Lower leg skin (tissue), 4 donors: ENCODE measurements around the gene BBS9. TPM values are rescaled to one million over a fixed set of nuclear protein-coding genes. Genes with fewer than 3 reads are reported as not detected.
"Not testable (repeated sequence)": the region's sequence is repeated elsewhere in the genome, so short reads cannot be mapped to it uniquely, and the experiment has no call there.

Source experiments
- DNase-seq, 2 donors: peaks; one replicate each; pipeline ENCODE4 v3.0.0-alpha.2; 2019; ENCODE audit warnings: low spot score in 2 of 2
- H3K4me3 ChIP-seq: fragments of 200-600 bp; sonication (generic); 2 replicates; pipeline ENCODE4 v1.5.1; 2017; ENCODE audit warnings: mild to moderate bottlenecking, low read depth; ENCODE audit not compliant: poor library complexity, severe bottlenecking
- POLR2A ChIP-seq, 2 donors: fragments of 450-650 bp; IDR thresholded peaks; one replicate each; pipeline ENCODE4 v1.6.1; 2016 to 2017; ENCODE audit warnings: antibody characterized with exemption in 2 of 2, mild to moderate bottlenecking in 1 of 2, moderate library complexity in 1 of 2
- WGBS, 2 donors: methylation state at CpG; one replicate each; pipeline ENCODE4 v1.1.5; 2018; 5-methylcytosine and 5-hydroxymethylcytosine counted together
- intact Hi-C: fragments of 100-400 bp; cut with DNase I; formaldehyde crosslinking; loops from one replicate; pipeline ENCODE4 v1.15.0; 2023; ENCODE audit warnings: low total_unique reads
- total RNA-seq, 4 donors: library from RNA; depleted of rRNA; stranded (reverse); fragments of >200 nt; gene quantifications; one replicate each; pipeline ENCODE4 v1.1.0, GENCODE V29; 2016
- TF ChIP-seq, protein P1 (sequence below), 3 donors: fragments of 450-650 bp; IDR thresholded peaks; one replicate each; pipeline ENCODE4 v1.5.1; 2016; ENCODE audit warnings: antibody characterized with exemption in 3 of 3, mild to moderate bottlenecking in 3 of 3, moderate library complexity in 2 of 3

BBS9 gene
- total RNA-seq, 4 donors from 2014 or later: 10.1 to 25.1 (median 11.2) TPM

DNA sequence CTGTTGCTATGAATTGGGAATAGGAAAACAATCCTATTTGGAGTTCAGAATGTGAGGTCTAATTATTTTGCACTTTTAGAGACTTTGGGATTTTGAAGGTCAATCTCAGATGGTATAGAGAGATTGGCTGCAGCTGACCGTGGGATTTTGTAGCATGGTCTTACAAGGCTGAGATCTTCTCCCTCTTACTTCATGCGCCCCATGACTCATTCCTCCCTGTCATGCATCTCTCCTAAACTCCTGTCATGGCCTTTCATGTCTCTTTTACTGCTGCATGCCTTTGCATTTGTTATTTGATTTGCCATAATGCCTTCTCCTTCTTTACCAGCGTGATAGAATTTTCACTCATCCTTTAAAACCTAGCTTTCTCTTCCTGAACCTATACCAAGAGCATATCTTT is 133.1 kb downstream of the BBS9 start:
- DNase-seq: no peak
- intact Hi-C loops: no loop called here
- 93 to 95% methylated on average over 3 of the region's 3 CpGs for WGBS, 2 donors
- no peak overlapping the region for H3K4me3 ChIP-seq
- no peak for TF ChIP-seq POLR2A (IDR thresholded peaks at IDR 0.05)
- TF ChIP-seq, protein P1, sequence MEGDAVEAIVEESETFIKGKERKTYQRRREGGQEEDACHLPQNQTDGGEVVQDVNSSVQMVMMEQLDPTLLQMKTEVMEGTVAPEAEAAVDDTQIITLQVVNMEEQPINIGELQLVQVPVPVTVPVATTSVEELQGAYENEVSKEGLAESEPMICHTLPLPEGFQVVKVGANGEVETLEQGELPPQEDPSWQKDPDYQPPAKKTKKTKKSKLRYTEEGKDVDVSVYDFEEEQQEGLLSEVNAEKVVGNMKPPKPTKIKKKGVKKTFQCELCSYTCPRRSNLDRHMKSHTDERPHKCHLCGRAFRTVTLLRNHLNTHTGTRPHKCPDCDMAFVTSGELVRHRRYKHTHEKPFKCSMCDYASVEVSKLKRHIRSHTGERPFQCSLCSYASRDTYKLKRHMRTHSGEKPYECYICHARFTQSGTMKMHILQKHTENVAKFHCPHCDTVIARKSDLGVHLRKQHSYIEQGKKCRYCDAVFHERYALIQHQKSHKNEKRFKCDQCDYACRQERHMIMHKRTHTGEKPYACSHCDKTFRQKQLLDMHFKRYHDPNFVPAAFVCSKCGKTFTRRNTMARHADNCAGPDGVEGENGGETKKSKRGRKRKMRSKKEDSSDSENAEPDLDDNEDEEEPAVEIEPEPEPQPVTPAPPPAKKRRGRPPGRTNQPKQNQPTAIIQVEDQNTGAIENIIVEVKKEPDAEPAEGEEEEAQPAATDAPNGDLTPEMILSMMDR (IDR thresholded peaks at IDR 0.05): no peak

DNA sequence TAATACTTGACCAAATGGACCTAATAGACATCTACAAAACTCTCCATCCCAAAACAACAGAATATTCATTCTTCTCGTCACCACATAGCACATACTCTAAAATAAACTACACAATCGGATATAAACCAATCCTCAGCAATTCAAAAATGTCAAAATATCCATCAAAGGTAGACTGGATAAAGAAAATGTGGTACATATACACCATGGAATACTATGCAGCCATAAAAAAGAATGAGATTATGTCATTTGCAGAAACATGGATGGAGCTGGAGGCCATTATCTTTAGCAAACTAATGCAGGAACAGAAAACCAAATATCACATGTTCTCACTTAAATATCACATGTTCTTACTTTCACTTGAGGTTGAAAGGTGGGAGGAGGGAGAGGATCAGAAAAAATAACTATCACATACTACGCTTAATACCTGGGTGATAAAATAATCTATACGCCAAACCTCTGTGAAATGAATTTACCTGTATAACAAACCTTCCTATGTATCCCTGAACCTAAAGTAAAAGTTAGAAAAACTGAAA is 142.5 kb downstream of the BBS9 start:
- WGBS, 2 donors: 96 to 100% methylated on average over 4 of the region's 4 CpGs
- H3K4me3 ChIP-seq, intact Hi-C loops, DNase-seq: not testable (repeated sequence)

- TF ChIP-seq, protein P1 (IDR thresholded peaks at IDR 0.05): no peak
- TF ChIP-seq POLR2A (IDR thresholded peaks at IDR 0.05): no peak
- 95% methylated on average over 2 of the region's 2 CpGs for WGBS, 2 donors
- DNase-seq: no peak
- no peak overlapping the region for H3K4me3 ChIP-seq
- intact Hi-C loops: no loop called here
These were observed 144.0 kb downstream of the BBS9 start for GRCh38 chr7:33273356-33273755.

- 96 to 97% methylated on average over 3 of the region's 3 CpGs for WGBS, 2 donors
- TF ChIP-seq POLR2A (IDR thresholded peaks at IDR 0.05): no peak
- TF ChIP-seq, protein P1 (IDR thresholded peaks at IDR 0.05): no peak
- intact Hi-C loops: no loop called here
- DNase-seq: no peak
- H3K4me3 ChIP-seq: no peak overlapping the region
These were observed 147.0 kb downstream of the BBS9 start for GRCh38 chr7:33276325-33276724.

GRCh38 chr7:33276729-33277128 is 147.4 kb downstream of the BBS9 start:
- no peak for DNase-seq
- intact Hi-C loops: no loop called here
- TF ChIP-seq, protein P1 (IDR thresholded peaks at IDR 0.05): no peak
- TF ChIP-seq POLR2A (IDR thresholded peaks at IDR 0.05): no peak
- no peak overlapping the region for H3K4me3 ChIP-seq
- WGBS, 2 donors: 95 to 97% methylated on average over 2 of the region's 2 CpGs

- intact Hi-C loops: no loop called here
- WGBS, 2 donors: 95 to 98% methylated on average over 3 of the region's 3 CpGs
- DNase-seq: no peak
- TF ChIP-seq POLR2A (IDR thresholded peaks at IDR 0.05): no peak
- TF ChIP-seq, protein P1 (IDR thresholded peaks at IDR 0.05): no peak
- no peak overlapping the region for H3K4me3 ChIP-seq
These were observed 148.7 kb downstream of the BBS9 start for GRCh38 chr7:33278095-33278494.
